HG02571 (cell line): Measurements from ENCODE around the gene PLXNA4.
"Not testable (repeated sequence)": the region's sequence is repeated elsewhere in the genome, so short reads cannot be mapped to it uniquely, and the experiment has no call there.

Source experiments
- ATAC-seq: cut with Tn5 transposase; IDR thresholded peaks from one replicate; pipeline ENCODE4 v1.9.1; 2021; ENCODE audit warnings: mild to moderate bottlenecking, moderate library complexity; ENCODE audit not compliant: unreplicated experiment

PLXNA4 gene

DNA sequence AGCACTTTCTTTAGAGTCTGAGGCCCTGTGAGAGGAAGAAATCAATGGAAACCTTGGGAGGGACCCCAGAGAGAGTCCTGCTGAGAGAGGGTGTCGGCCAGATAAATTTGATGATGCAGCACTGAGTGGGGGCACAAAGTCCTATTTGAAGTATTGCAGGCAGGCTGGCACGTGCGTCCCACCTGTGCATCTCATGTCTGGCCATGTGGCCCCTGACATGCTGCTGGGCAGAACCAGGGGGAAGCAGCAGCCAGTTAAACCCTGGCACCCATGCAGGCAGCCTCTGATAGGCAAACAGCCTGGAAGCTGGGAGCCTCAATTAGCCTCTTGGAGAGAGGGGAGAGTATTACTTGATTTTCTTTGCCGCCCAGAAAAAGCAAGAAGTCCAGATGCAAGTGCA lies 180.9 kb downstream of the PLXNA4 start:
- ATAC-seq, result no peak

DNA sequence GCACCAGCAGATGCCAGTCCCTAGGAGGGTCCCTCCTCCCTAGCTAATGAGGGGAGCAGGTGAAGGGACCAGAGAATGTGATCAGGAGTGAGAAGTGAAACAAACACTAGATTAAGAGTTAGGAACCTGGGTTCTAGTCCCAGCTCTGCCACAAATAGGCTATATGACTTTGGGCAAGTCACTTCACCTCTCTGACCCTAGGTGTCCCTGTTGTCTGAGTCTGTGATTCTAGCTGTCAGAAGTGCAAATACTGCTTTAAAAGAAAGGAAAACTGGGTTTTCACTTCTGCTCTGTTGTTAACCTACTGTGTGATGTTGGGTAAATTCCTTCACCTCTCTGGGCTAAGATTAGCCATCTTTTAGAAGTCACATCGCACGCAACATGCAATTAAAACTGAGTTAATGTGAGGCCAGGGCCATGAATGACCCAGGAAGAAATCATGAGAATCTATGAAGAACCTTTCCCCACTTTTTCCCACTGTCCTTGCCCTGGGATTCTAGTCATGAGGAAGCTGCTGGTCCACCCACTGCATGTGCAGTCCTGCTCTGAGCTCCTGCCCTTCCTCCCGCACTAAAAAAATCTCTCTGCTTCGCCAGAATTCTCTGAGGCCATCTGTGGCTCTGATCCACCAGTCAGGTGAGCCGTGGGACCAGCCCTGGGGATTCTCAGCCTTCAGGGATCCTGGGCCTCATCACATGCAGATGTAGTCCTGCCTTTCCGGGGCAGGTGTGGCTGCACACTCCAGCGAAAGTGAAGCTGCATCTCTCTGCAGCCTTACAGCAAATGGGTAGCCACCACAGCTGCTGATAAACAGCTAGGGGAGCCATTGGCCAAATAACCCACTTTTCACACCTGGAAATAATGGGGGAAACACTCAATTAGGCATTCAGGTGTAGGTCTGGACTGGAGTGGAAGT lies 181.7 kb downstream of the PLXNA4 start:
- no peak for ATAC-seq

DNA sequence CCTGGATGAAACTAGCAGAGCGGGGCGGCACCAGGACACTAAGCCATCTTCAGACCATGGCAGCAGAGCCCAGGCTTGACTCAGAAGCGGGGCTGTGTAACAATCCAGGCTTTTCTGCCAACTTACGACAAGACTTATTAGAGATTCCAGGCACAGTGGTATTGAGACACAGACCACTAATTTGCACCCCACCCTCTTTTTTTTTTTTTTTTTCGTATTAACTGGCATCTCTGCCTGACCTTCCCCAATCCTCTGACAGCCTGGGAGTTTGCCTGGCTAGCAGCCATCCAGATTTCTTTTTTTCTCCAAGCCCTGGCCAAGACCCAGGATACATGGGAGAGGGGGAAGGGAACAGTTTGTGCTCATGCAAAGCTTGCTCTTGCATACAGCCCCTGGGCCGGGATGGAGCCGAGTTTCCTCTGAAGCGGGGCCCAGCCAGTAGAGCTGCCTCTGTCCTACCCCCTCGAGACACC lies 182.4 kb downstream of the PLXNA4 start:
- no peak for ATAC-seq

DNA sequence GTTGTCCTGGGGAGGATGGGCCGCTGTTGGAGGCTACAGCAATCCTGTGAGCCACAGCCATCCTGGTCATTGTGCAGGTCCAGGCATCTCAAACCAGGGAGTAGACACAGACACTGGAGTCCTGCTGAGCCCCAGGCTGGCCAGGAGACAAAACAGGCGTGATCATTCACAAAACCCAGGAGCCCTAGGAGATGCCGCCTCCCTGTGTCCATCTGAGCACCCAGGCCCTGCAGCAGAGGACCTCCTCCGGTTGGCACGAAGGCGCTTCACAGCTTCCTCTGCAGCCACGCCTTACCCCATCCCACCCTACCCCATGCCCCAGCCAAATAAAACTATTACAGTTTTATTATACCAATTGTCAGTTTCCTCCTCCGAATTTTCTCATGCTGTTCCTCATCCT lies 183.6 kb downstream of the PLXNA4 start:
- ATAC-seq, result no peak

DNA sequence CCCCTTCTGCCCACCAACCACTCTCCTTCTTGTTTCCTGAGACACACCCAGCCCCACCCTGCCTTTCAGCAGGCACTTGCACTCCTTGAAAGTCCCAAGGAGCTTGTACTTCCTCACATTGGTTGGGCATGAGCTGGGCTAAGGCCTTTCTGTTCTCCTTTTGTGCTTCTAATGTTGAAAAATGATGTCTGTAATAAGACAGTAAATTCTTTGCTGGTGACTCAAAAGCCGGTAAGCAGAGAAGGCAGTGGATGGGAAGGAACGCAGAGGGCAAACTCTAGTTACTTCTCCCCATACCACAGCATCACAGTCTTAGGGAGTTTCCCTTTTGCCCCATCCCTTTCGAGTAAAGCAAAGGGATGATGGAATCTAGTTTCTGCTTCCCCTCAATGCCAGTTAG lies 185.6 kb downstream of the PLXNA4 start:
- no peak for ATAC-seq

DNA sequence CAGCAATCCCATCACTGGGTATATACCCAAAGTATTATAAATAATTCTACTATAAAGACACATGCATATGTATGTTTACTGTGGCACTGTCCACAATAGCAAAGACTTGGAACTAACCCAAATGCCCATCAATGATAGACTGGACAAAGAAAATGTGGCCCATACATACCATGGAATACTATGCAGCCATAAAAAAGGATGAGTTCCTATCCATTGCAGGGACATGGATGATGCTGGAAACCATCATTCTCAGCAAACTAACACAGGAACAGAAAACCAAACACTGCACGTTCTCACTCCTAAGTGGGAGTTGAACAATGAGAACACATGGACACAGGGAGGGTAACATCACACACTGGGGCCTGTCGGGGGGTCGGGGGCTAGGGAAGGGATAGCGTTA lies 186.2 kb downstream of the PLXNA4 start:
- ATAC-seq, result not testable (repeated sequence)

DNA sequence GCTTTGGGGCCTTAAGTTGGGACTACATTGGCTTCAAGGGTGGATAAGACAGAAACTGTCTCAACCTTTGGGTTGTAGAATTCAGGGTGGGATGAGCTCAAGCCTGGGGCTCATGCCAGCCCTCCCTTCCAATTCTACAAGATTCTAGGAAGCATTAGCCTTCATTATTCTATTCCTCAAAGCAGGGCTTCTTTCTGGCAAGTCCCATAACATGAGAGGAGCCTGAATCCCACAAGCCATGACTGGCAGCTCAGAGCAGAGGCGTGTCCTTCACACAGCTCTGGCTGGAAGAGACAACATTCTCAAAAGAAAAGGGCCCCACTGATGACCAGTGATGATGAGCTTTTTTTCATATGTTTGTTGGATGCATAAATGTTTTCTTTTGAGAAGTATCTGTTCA lies 187.6 kb downstream of the PLXNA4 start:
- no peak for ATAC-seq

DNA sequence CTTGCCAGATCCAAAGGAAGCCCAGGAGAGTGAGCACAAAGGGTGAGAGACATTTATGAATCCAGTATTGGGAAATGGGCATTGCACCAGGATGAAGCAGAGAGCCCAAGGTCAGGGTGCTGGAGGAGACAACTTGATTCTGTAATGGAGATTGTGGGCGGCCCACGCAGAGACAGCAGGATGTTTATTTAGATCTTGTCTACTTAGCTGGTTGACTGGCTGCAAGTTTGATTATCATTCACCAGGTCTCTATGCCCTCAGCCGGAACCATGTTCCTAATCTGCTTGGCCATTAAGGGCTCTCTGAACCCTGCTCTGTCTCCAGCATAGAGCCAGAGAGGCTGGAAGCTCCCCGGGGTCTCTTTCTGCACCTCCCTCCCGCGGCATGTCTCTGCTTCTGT lies 188.7 kb downstream of the PLXNA4 start:
- ATAC-seq, result no peak

DNA sequence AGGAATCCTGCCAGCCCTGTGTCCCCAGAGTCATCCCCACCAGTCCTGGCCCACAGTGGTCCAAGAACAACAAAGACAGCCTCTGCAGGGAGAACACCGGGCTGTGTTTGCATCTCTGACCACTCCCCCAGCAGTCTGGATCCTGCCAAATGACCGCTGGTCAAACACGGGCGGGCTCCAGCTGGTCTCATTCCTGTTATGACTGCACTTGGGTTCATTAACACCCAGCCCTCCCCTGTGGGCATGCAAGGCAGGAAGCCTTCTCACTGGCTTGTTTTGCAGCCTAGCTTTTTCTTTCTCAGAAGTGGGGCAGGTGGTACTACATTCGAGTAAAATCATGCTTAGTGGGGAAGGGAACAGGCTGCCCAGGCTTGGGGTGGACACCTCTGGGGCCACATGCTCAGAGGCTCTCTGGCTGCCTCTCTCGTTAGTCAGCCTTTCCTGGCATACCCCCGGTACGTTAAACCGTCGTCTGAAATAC lies 190.0 kb downstream of the PLXNA4 start:
- ATAC-seq, result no peak

DNA sequence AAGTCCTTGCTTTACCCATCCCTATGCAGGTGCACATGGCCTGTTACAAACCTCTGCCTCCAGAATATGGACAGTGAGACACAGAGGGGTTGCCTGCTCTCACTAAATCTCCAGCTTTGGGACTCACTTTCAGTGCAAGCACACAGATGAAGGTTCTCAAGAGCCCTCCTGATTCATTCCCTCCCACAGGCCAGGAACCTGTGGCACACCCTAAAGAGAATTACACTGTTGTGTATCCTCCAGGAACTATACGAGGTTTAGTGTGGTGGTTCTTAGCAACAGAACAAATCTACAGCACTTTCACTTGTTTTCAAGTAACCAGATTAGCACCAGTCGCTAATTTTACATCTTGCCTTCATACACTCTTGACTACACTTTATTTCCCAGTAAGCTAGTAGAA lies 192.3 kb downstream of the PLXNA4 start:
- ATAC-seq, result no peak

DNA sequence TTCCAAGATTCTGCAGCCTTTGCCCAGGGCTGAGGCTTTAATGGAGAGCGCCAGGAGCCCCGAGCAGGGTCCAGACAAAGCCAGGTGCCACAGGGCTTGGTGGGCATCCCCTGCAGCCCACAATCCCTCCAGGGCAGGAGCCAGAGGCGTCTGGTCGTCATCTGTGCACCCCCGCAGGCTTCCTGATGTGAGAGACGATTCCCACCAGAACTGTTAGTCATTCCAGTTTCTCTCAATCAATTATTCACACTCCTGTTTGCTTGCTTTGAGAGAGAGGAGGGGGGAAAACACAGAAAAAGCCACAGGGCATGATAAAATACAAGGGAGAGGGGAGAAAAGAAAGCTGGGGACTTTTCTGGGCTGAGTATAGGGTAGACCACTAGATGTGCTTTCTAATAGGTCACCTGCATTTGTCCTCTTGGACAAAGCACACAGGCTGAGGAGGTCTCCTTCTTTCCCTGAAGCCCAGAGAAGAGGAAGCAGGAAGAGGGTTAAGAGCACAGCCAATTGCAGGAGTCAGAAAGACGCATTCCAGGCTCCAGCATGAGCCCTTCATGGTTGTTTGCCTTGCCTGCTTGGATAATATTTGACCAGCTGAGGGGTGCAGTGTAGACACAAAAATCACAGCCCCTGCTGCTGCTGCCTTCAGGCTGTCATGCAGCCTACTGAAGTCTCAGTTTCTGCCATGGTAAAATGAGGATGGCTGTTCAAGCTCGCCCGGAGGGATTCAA lies 194.4 kb downstream of the PLXNA4 start:
- ATAC-seq, result no peak

DNA sequence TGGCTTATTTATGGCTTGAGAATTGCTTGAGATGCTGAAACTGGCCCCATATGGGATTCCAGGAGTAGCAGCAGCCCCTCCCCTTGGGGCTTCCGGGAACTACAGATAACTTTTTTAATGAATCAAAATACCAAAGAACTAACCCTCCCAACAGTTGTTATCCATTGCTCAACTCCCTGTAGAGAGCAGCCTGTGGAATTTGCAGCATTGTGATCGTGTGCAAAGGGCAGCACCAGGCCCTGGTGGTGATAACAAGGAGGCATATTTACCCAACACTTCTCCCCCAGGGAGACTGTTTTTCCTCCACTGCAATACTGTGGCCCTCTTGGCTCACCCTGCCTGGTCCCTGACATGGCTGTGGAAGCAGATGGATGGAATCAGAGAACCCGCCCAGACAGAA lies 196.2 kb downstream of the PLXNA4 start:
- no peak for ATAC-seq

DNA sequence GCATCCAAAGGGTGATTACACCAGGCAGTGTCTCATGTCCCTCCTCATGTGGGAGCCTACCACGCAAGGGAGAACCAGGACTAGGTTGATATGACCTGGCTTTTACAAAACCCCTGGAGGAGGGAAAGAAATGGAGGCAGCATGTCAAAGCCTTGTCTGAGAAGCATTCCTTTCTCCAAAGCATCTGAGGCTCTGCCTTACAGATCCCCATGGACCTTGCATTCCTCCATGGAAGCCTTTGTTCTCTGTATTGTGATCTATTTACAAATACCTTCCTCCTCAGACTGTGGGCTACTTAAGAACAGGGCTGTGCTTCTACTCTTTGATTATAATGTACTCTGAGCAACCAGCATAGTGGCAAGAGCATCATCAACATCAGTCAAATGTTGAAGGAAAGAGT lies 197.0 kb downstream of the PLXNA4 start:
- ATAC-seq, result no peak

DNA sequence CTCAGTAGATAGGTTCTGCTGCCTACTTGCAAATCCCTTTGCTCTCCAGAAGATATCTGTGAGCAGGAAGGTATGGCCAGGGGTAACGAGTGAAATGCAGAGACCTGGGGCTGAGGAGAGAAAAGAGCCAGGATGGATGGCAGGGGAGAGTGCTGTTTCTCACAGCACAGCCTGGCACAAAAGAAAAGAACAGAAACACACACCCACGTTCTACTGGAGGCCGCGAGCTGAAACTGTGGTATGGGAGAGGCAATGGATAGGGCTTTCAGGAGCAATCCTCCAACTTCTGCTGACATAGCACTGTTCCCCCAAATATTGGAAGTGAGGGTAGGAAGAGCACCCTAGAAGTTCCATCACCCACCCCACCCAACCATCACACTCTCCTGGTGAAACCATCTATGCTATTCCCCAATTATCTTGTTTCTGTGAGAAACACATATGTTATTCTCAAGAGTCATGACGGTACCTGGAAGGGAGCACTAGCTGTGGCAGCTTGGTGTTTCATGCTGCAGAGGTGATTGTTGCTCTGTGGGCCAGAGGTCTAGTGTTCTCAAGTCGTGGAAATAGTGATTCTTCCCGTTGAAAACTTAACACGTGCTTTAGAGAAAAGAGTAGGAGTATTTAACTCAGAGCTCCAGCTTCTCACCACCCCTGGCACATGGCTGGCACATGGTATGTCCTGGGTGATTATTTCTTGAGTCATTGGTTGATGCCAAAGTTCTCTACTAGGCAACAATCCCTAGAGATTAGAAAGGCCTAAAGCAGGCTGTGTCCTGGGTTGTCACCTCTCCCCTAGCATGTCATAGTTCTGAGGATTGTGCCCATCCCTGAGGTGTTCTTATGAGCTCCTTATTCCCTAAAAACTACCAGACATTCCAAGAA lies 198.3 kb downstream of the PLXNA4 start:
- no peak for ATAC-seq

DNA sequence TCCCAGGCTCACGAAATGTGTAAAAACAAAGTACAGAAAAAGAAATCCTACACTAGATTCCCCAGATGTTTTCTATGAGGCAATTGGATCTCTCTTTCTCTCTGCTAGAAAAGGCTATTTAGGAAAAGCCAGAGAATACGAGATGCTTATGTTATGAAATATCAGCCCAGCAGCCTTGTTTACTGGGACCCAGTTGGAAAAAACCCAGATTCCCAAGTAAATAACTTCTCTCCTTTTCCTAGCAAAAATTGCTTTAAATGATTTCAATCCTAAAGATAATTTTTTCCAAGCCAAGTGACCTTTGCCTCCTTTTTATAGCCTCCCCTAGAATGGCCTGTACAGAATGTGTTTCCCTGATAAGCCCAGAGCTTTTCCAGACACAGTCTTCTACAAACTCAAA lies 199.3 kb downstream of the PLXNA4 start:
- no peak for ATAC-seq

DNA sequence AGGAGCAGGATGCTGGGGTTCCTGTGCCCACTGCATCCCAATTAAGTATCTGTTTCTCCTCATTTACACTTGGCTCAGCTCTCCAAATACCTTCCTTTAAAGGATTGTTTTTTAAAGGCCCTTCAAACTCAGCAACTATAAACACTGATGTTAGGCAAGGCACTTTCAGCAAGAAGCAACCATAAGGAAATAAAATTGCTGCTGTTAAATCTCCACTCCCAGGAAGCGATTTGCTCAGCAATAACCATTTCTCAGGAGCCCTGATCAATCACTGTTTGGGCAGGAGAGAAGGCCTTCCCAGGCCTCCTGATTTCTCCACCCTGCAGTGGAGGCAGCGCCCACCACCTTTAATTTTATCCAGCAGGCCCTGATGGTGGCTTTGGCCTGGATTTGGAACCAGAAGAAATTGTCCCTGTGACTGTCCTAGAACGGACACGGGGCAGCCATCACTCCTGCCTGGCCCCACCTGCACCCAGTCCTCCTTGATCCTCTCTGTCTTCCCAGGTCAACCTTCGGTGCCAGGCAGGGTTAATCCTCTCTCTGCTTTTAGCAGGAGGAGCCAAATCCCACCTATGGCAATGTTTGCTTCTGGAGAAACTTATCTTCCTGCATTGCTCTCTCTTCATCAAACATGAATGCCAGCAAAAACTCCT lies 199.8 kb downstream of the PLXNA4 start:
- no peak for ATAC-seq

DNA sequence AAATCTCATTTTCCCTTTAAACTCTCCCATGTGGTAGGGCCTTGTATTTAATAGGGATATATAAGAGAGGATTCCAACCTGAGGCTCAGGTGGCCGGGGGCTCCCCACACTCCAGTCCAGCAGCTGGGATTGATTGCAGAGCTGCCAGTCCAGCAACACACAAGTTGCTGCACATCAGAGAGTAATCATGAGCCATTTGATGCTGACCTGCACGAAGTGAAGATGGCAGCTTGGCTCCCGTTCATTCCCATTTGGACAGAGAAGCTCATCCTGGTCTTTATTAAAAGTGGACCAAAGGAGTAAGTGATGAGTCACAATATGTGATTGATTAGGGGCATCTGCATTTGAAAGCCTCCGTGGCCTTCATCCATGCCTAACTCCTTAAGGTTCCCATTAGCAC lies 202.4 kb downstream of the PLXNA4 start:
- ATAC-seq, result no peak

DNA sequence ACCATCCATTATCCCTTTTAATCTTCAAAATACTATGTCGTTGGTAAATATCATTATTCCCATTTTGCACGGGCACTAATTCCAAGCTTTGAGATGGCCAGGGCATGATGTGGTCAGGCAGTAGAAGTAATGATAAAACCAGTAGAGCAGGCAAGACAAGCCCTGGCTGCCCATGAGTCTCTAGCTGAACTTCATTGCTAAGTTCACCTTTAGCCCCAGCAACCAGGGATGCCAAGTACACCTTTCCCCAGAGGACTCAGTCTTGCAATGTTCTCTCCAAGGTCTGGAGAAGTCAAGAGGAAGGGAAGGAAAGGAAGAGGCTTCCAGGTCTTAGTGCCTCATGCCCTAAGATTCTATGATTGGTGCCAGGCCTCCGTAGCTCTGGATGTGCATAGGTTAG lies 203.2 kb downstream of the PLXNA4 start:
- no peak for ATAC-seq

DNA sequence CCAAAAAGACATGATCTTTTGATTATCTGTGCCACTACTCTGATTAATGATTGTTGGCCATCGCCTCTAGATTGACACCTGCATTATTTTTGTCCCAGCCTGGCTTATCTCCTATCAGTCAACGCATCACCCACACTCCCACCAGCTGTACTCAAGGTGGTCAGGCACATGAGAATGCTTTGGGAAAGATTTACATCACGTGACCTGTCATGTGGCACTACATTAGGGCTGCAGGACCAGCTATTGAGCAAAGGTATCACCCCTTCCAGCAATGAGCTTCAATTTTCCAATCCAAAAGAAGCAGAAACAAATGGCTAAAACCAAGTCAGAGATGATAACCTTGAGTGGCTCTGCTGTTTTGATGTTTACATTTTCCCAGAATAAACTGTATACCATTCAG lies 204.3 kb downstream of the PLXNA4 start:
- no peak for ATAC-seq

DNA sequence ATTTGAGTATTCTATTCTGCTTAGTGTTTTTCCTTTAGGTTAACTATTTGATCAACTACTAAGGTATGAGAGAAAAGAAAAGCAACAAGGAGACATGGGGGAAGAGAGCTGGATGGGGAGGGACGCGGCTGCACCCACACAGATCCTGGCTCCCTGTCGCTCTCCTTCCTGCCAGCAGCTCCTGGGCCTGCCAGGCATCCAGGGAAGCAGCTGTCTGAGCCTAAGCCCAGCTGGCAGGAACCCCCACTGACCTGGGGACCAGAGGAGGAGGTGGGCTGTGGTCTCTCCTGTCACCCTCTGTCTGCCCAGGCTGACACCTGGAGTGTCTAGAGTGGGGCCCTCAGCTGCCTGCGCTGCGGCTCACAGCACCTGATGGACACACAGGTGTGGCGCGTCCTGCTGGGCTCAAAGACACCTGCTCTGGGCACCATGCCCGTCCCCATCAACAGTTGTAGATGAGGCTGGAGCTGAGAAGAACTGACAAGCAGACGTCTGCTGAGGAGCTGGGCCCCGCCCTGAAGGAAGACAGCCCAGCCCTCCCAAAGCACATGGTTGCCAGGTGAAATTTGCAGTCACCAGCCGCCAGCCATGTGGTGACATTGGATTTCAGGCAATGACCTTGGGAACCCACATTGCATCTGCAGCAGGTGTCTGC lies 207.9 kb downstream of the PLXNA4 start:
- no peak for ATAC-seq
